HCT116 (cell line): ENCODE measurements around the gene RTN4IP1.

Experiments used
- POLR2A ChIP-seq: IDR thresholded peaks from 2 replicates; pipeline ENCODE4 v1.7.0; 2011; ENCODE audit warnings: borderline replicate concordance; ENCODE audit not compliant: insufficient read depth, insufficient read length; ENCODE audit errors: extremely low read depth
- ZFX ChIP-seq: fragments of 450-650 bp; IDR thresholded peaks from 2 replicates; pipeline ENCODE4 v1.6.1; 2017
- TF ChIP-seq, protein P1 (sequence below), 3 experiments: fragments of 200-600 bp in 1 of 3; sonication (generic) in 1 of 3; IDR thresholded peaks in 2 of 3; conservative IDR thresholded peaks in 1 of 3; 2 replicates each; pipeline ENCODE4 v1.5.1; 2012 to 2017; ENCODE audit warnings: low read depth in 2 of 3, low read length in 2 of 3, antibody characterized with exemption in 1 of 3, borderline replicate concordance in 1 of 3, control low read depth in 1 of 3, mild to moderate bottlenecking in 1 of 3, mixed read lengths in 1 of 3, mixed run types in 1 of 3, moderate library complexity in 1 of 3; ENCODE audit not compliant: insufficient read depth in 1 of 3

- TF ChIP-seq, protein P1, sequence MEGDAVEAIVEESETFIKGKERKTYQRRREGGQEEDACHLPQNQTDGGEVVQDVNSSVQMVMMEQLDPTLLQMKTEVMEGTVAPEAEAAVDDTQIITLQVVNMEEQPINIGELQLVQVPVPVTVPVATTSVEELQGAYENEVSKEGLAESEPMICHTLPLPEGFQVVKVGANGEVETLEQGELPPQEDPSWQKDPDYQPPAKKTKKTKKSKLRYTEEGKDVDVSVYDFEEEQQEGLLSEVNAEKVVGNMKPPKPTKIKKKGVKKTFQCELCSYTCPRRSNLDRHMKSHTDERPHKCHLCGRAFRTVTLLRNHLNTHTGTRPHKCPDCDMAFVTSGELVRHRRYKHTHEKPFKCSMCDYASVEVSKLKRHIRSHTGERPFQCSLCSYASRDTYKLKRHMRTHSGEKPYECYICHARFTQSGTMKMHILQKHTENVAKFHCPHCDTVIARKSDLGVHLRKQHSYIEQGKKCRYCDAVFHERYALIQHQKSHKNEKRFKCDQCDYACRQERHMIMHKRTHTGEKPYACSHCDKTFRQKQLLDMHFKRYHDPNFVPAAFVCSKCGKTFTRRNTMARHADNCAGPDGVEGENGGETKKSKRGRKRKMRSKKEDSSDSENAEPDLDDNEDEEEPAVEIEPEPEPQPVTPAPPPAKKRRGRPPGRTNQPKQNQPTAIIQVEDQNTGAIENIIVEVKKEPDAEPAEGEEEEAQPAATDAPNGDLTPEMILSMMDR (IDR thresholded peaks at IDR 0.05 in 2 of 3, conservative IDR thresholded peaks at IDR 0.05 in 1 of 3; ENCODE audit: borderline replicate concordance in 1 of 3, insufficient read depth in 1 of 3, low read depth in 2 of 3, low read length in 2 of 3): no peak
- TF ChIP-seq POLR2A: no peak
- TF ChIP-seq ZFX: no peak
Observed at GRCh38 chr6:106599440-106599839, 29.9 kb downstream of the RTN4IP1 start.
